GM19193 (cell line): Measurements from ENCODE around the gene VSIG10L.

Experiments used
- POLR2A ChIP-seq: IDR thresholded peaks from 4 replicates; pipeline ENCODE4 v1.6.1; 2011; ENCODE audit not compliant: insufficient read depth, insufficient read length; ENCODE audit errors: extremely low read depth

Gene VSIG10L

DNA sequence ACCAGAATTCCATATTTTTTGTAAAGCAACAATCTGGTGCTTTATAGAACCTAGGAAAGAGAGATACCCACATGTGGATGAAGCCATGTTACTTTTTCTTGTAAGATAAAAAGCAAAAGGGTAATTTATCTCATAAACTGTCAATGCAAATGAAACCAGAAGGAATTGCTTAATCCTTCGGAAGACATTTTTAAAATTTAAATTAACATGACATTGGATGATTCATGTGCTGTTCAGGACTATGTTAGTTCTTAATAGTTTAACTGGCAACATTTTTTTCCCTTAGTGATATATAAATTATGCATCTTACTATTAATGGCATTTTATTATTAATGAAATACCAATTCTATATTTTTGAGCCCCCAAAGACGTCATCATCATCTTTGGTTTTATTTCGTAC lies 56.3 kb downstream of the VSIG10L start:
- TF ChIP-seq POLR2A: no peak

DNA sequence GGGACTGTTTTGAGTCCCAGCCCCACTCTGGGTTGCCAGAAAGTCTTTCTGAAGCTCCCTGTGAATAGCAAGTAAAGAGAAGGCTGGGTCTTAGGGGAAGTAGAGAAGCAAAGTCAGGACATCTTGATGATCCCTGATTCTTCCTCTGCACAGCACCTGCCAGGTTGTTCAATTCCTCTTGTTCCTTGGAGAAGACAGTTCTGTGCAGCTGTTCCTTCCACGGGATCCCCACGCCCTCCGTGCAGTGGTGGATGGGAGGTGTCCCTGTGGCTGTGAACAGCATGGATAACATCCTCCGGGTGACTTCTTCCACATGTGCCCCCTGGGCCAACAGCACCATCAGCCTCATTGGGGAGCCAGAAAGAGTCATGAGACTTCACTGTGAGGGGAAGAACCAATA lies 59.6 kb downstream of the VSIG10L start:
- TF ChIP-seq POLR2A: no peak
